Measurements from ENCODE around the gene KIAA1210. TPM values are rescaled to one million over a fixed set of nuclear protein-coding genes. Genes with fewer than 3 reads are reported as not detected.

Gene KIAA1210
- total RNA-seq, 1 donor from 2014 or later = not detected

DNA sequence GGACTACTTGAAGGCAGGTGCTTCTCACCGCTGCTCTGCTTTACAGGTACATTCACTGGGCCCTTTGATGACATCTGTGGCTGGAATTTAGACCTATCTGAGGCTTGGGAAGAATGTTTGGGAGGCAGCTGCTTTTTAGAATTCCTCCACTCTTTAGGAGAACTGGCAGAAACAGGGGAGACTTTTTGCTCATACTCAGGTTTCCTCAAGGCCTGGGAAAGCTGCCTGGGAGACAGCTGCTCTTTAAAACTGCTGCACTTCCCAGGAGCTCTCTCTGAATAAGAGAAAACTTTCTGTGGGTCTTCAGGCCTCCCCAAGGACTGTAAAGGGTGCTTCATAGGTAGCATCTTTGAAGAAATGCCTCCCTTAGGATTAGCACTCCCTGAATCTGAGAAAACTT is 40.5 kb downstream of the KIAA1210 start:
- Mint-ChIP-seq H3K4me3 (ENCODE audit: unreplicated experiment) (no peak overlapping the region), H3K27ac (ENCODE audit: unreplicated experiment) (no peak overlapping the region), H3K4me1 (ENCODE audit: unreplicated experiment) (no peaks in the 10 kb centered on the region), H3K9me3 (ENCODE audit: unreplicated experiment) (no peaks in the 10 kb centered on the region), H3K27me3 (ENCODE audit: unreplicated experiment) (peaks cover 3% of the 10 kb centered on the region), H3K36me3 (ENCODE audit: unreplicated experiment) (no peaks in the 10 kb centered on the region)
- no peak for DNase-seq (ENCODE audit: extremely low spot score, unreplicated experiment)
- TF ChIP-seq, protein P1, sequence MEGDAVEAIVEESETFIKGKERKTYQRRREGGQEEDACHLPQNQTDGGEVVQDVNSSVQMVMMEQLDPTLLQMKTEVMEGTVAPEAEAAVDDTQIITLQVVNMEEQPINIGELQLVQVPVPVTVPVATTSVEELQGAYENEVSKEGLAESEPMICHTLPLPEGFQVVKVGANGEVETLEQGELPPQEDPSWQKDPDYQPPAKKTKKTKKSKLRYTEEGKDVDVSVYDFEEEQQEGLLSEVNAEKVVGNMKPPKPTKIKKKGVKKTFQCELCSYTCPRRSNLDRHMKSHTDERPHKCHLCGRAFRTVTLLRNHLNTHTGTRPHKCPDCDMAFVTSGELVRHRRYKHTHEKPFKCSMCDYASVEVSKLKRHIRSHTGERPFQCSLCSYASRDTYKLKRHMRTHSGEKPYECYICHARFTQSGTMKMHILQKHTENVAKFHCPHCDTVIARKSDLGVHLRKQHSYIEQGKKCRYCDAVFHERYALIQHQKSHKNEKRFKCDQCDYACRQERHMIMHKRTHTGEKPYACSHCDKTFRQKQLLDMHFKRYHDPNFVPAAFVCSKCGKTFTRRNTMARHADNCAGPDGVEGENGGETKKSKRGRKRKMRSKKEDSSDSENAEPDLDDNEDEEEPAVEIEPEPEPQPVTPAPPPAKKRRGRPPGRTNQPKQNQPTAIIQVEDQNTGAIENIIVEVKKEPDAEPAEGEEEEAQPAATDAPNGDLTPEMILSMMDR (IDR thresholded peaks at IDR 0.05) = no peak

DNA sequence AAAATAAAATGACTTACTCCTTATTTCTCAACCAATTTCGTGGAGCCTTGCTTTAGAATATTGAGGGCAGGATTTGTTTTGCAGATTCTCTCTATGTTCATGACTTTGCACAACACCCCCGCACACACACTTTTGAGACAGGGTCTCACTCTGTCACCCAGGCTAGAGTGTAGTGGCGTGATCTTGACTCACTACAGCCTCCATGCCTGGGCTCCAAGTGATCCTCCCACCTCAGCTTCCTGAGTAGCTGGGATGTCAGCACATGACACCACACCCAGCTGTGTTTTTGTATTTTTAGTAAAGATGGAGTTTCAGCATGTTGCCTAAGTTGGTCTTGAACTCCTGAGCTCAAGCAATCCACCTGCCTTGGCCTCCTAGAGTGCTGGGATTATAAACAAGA is 42.8 kb downstream of the KIAA1210 start:
- Mint-ChIP-seq H3K4me3 (ENCODE audit: unreplicated experiment) (no peak overlapping the region), H3K36me3 (ENCODE audit: unreplicated experiment) (no peaks in the 10 kb centered on the region), H3K9me3 (ENCODE audit: unreplicated experiment) (peaks cover under 1% of the 10 kb centered on the region), H3K27ac (ENCODE audit: unreplicated experiment) (no peak overlapping the region), H3K4me1 (ENCODE audit: unreplicated experiment) (no peaks in the 10 kb centered on the region), H3K27me3 (ENCODE audit: unreplicated experiment) (peaks cover 3% of the 10 kb centered on the region)
- TF ChIP-seq, protein P1 (IDR thresholded peaks at IDR 0.05) = no peak
- no peak for DNase-seq (ENCODE audit: extremely low spot score, unreplicated experiment)

DNA sequence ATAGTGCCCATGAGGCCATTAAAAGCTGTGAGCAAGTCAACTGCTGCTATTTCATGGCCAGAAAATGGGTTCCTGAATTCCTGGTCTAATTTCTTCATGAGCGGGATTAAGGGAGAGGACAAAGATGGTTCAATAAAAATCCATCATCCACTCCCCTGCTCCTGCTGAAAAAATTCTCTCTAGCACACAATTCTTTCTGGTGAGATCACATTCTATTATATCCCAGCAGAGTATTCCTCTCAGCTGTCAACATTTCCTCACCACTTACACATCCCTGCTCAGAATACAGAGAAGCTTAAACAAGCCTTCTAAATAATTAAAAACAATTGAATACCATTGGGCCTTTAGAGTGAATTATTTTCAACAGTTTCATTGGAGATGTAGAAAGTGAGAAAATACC is 45.3 kb downstream of the KIAA1210 start:
- TF ChIP-seq, protein P1 (IDR thresholded peaks at IDR 0.05) = no peak
- peaks cover 3% of the 10 kb centered on the region for H3K9me3 Mint-ChIP-seq (ENCODE audit: unreplicated experiment)
- no peak overlapping the region for H3K4me3 Mint-ChIP-seq (ENCODE audit: unreplicated experiment)
- H3K27me3 Mint-ChIP-seq (ENCODE audit: unreplicated experiment) = peaks cover 5% of the 10 kb centered on the region
- H3K27ac Mint-ChIP-seq (ENCODE audit: unreplicated experiment) = no peak overlapping the region
- H3K4me1 Mint-ChIP-seq (ENCODE audit: unreplicated experiment) = no peaks in the 10 kb centered on the region
- no peak for DNase-seq (ENCODE audit: extremely low spot score, unreplicated experiment)
- no peaks in the 10 kb centered on the region for H3K36me3 Mint-ChIP-seq (ENCODE audit: unreplicated experiment)

DNA sequence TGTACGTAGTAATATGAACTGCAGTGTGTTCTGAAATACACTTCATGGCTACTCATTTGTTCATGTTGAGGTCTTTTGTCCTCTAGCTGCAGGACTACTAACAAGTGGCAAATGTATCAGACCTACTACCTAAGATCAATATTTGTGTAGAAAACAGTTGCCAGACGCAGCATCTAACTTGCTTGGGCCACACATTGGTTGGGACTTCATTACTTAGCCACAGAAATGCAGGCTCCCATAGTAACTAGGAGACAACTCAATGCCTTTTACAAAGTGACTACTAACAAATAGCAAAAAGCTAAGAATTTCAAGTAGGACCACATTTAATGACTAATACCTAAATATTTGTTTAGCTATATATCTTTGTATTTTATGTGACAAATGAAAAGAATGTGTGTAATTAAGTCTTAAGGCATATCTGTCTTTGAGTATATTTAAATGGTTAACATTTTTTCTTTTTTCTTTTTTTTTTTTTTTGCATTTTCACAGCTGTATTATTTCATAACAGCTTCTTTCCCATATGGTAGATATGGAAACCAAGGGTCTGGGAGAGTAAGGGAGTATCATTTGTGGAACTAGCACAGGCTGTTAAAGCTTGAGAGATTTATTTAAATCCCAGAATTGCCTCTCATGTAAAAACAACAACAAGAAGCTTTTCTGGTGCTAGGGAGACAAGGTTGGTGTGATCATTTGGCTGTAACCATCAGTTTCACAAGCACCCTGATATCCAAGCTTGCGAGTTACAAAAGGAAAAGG is 52.2 kb downstream of the KIAA1210 start:
- H3K9me3 Mint-ChIP-seq (ENCODE audit: unreplicated experiment) = peaks cover 9% of the 10 kb centered on the region
- TF ChIP-seq, protein P1 (IDR thresholded peaks at IDR 0.05) = no peak
- no peak for DNase-seq (ENCODE audit: extremely low spot score, unreplicated experiment)

DNA sequence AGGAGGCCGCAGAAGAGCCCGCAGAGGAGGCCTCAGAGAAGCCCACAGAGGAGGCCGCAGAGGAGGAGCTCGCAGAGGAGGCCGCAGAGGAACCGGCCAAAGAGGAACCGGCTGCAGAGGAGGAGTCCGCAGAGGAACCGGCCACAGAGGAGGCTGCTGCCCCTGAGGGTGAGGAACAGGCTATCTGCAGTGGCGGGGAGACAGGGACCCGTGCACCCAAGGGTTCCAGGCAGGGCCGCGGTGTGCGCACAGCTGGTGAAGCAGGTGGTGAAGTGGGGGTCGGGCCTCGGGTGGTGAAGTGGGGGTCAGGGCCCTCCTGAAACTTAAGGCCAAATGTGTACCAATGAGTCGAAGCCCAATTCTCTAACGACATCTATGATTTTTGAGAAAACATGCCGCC is 53.7 kb downstream of the KIAA1210 start:
- no peaks in the 10 kb centered on the region for H3K36me3 Mint-ChIP-seq (ENCODE audit: unreplicated experiment)
- TF ChIP-seq, protein P1 (IDR thresholded peaks at IDR 0.05) = no peak
- H3K27ac Mint-ChIP-seq (ENCODE audit: unreplicated experiment) = no peak overlapping the region
- H3K27me3 Mint-ChIP-seq (ENCODE audit: unreplicated experiment) = no peaks in the 10 kb centered on the region
- DNase-seq (ENCODE audit: extremely low spot score, unreplicated experiment) = peak; percentile 79
- peaks cover 6% of the 10 kb centered on the region for H3K9me3 Mint-ChIP-seq (ENCODE audit: unreplicated experiment)
- H3K4me3 Mint-ChIP-seq (ENCODE audit: unreplicated experiment) = no peak overlapping the region
- no peaks in the 10 kb centered on the region for H3K4me1 Mint-ChIP-seq (ENCODE audit: unreplicated experiment)

More for the DNA sequence above, 52.2 kb downstream of the KIAA1210 start:
- Mint-ChIP-seq H3K27ac (ENCODE audit: unreplicated experiment) (no peak overlapping the region), H3K4me3 (ENCODE audit: unreplicated experiment) (no peak overlapping the region), H3K36me3 (ENCODE audit: unreplicated experiment) (no peaks in the 10 kb centered on the region), H3K27me3 (ENCODE audit: unreplicated experiment) (peaks cover 2% of the 10 kb centered on the region), H3K4me1 (ENCODE audit: unreplicated experiment) (no peaks in the 10 kb centered on the region)
